KBM-7 (cell line): ENCODE results near the gene OTOS.

Source experiments
- DNase-seq: peaks from one replicate; pipeline ENCODE4 v3.0.0-alpha.2; 2015
- in situ Hi-C: fragments of 300-500 bp; cut with MboI; formaldehyde crosslinking; loops from 2 replicates; pipeline ENCODE4 v1.14.3; 2020; ENCODE audit warnings: low sequenced_read_pairs, low pct_unique_long_range_greater_than_20kb, mixed read lengths

Gene OTOS

DNA sequence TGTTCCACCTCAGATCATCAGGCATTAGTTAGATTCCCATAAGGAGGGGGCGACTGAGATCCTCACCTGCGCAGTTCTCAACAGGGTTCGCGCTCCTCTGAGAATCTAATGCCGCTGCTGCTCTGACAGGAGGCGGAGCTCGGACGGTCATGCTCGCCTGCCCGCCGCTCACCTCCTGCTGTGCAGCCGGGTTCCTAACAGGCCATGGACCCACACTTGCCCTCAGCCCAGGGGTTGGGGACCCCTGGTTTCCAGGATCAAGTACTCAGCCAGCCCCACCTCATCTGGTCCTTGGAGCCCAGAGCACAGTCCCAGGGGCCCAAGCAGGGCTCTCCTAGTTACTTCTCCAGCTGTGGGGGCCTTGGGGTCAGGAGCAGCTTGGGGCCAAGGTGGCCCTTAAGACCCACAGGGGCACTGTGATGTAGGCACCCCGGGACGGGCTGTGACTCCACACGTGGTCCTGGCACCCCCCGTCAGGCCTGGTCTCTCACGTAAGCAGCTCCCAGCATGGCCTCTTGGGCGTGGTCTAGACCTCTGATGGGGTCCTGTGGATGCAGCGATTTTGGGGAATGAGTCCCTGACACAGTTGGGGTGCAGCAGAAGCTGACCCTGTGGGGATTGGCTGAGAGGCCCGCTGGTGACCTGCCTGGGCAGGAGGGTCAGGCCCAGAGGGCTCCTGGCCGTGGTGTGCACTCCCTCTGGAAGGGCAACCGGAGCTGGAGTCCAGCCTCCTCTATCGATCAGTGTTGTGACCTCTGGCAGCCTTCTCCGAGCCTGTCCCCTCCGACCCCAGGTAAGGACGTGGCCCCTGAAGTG is 28.3 kb upstream of the OTOS start:
- DNase-seq = no peak
- in situ Hi-C loops = no loop called here

DNA sequence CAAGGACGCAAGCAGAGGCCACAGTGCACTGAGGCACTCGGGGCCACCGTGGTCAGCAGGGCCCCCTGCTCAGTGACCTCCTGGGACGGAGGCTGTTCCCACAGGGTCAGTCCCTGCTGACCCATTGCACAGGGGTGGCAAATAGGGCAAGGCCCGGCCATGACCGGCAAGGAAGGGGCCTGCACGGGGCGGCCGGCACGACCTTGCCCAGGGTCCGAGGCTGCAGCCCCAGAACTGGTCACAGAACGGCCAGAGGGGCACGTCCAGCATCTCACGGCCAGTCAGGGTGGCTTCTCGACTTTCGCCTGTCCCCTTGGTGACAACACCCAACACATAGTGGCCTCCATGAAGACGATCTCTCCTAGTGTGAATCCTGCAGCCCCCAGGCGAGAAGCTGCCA is 27.6 kb upstream of the OTOS start:
- no peak for DNase-seq
- in situ Hi-C loops = no loop called here

DNA sequence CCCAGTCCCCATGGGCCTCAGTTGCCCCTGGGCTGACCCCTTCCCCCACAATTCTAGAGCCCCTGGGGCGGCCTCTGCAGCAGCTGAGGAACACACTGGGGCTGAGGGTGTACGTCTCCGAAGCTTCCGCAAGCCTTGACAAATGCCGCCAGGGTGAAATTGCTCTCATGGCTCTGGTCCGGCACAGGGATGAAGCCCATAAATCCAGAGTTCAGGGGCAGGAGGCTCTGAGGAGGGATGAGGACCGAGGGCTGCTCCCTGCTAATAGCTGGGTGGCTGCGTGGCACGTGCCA is 27.1 kb upstream of the OTOS start:
- no peak for DNase-seq
- in situ Hi-C loops = no loop called here

DNA sequence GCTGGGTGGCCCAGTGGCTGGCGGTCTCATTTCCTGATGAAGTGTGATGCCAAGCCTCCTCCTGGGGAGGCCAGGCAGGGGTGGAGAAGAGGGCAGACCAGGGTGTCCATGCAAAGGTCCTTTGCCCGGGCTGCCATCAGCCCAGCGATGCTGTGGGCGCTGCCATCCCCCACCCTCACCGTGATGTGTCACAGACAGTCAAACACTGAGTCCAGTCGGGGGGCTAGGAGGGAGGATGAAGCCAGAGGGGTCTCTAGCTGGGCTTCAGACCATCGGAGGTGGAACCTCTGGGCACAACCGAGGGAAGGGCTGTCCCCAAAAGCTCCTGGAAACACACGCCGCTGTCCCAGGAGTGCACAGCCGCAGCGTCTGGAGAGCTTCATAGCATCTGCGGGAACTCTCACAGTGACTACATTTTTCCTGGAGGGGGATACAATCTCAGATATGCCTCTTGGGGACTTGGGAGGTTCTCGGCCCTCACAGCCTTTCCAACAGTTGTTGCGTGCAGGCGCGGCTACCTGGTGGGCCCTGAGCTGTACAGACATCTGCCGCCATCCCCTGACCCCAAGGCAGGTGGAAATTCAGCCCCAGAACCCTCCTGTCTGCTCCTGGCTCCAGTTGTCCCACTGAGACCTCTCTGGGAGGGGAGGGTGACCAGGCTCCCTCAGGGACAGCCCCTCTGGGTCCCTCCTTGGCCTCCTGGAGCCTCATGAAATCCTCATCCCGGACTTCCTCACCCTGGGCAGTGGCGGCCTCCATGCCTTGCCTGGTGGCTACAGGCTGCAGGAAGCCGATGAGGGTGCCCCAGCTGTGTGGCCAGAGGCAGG is 26.5 kb upstream of the OTOS start:
- in situ Hi-C loops = no loop called here

DNA sequence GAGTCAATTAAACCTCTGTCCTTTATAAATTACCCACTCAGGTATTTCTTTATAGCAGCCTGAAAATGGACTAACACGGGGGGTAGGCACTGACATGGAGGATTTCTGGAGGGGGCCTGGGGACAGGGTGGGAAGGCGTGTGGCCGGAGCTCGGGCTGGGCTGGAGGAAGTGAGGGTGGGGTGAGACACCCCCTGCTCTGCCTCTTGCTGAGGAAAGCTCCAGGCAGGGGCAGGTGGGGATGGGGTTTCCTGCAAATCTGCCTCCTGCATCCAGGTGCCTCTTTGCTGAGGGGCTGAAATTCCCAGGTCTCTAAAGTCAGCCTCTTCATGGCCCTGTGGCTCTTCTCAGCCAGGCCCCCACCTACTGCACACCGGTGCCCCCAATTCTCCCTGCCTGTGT is 25.7 kb upstream of the OTOS start:
- DNase-seq = no peak
- in situ Hi-C loops = no loop called here

More for the DNA sequence above, 26.5 kb upstream of the OTOS start:
- no peak for DNase-seq

DNA sequence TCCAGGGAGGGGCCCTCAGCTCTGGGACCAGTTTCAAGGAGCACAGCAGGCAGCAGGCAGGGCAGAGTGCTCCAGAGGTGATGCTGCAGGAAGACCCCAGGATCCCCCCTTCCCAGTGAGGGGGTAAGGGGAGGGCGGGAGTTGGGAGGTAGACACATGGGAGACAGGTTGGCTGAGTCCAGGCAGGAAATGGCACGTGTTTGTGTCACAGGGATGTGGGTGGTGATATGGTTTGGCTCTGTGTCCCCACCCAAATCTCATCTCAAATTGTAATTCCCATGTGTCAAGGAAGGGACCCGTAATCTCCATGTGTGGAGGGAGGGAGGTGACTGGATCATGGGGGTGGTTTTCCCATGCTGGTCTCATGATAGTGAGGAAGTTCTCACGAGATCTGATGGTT is 25.2 kb upstream of the OTOS start:
- in situ Hi-C loops = no loop called here
- DNase-seq = no peak

DNA sequence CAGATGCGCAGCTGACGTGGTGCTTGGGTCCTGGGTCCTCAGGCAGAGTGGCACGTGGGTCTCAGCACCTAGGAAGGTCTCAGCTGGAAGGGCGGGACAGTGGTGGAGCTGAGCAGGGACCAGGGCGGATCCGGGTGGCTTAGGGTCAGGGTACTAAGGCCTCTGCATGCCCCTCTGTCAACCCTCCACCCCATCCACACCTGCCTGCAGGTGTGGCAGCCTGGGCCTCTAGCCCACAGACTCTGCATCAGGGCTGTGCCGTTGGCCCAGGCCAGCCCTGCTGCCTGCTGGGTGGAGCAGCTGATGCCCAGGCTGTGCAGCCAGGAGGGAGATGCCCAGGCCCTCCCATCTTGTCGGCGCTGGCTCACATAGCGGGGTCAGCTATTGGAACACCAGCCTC is 24.6 kb upstream of the OTOS start:
- in situ Hi-C loops = no loop called here
- DNase-seq = no peak

DNA sequence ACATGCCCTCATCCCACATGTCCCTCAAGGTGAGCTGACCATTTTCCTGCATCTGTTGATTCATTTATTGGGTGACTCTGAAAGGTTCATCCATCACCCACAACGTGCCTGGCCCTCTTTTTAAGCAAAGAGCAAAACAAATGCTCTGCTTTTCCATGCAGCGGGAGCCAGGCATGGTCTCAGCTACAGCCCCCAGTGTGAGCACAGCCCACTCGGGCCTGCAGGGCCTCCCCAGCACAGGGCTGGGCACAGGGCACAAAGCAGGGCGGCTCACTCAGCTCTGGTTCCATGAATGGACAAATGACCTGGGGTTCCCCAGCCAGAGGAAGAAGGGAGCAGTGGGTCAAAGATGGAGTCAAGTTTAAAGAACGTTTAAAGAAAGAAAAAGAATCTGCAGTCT is 24.1 kb upstream of the OTOS start:
- in situ Hi-C loops = no loop called here
- DNase-seq = no peak

DNA sequence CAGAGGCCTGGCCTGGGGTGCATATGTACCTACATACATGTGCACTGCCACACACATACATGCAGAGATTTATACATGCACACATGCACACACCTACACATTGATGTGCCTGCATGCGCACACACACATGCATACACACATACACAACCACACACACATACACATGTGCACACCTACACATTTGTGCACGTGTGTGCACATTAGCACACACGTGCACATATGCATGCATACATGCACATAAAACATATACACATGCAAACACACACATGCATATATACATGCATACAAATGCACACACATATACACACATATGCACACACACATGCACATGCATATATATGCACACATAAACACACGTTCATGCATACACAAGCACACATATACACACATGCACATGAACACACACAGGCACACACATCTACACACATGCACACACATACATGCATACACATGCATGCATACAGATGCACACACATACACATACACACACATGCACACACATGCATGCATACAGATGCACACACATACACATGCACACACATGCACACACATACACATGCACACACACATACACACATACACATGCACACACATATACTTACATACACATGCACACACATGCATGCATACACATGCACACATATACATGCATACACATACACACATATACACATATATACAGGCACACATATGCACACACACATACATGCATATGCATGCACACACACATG is 23.6 kb upstream of the OTOS start:
- no peak for DNase-seq
- in situ Hi-C loops = no loop called here

DNA sequence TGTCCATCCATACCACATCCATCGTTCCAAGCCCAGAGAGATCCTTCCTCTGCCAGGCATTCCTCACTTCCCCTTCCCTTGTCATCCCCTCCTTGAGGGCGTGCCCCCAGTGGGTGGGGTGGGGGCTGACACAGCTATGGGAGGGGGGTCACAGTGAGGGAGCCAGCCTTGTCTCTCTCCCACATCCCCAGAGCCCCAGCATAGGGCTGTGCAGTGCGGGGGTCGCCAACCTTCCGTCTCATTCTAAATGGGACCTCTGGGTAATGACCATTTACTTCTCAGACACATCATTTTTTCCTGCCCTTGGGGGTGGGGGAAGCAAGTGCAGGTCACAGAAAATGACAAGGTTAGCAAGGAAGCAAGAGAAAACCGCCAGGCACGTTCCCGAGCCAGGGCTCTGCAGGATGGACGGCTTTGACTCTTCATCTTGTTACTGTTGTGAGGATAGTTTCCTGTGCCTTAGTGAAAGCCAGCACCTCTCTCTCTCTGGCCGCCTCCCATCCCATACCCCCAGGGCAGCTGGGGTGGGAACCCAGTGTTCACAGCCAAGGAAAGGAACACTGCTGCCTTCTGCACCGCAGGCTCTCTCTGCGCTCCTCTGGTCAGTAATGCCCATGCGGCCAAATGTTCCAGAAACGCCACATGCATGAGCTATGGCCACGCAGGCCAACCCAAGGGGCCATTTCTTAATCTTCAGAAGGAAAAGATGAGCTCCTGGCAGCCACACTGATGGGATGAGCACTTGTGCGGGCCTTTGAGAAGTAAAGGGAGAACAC is 22.7 kb upstream of the OTOS start:
- in situ Hi-C loops = no loop called here
- DNase-seq = no peak

DNA sequence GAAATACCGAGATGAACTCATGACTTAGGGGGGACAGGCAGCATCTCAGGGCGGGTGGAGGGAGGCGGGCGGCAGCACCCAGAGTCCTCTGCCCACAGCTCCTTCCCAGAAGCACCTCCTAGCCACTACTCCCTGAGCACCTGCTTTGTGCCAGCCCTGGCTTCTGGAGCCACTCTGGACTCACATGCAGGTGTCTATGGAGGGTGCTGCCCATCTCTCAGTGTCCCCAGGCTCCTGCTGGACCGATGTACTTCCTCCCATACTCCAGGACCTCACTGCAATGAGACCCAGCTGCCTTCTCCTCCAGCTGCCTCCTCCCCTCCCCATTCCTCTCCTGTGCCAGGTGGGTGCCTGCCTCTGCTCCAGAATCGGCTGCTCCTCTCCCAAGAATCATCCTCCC is 22.1 kb upstream of the OTOS start:
- in situ Hi-C loops = no loop called here
- DNase-seq = no peak

DNA sequence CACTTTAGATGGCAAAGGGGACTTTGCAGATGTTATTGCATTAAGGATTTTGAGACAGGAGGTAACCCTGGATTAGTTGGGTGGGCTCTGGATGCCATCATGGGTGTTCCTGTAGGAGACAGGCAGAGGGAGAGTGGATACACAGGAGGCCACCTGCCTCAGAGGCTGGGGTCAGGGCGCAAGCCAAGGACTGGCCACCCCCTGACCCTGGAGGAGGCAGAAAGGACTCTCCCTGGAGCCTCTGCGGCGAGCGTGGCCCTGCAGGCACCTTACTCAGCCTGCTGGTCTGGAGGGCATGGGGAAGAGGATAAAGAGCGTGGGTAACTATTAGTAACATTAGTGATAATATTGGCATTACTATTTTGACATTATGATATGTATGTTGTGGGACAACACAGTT is 21.6 kb upstream of the OTOS start:
- no peak for DNase-seq
- in situ Hi-C loops = no loop called here

DNA sequence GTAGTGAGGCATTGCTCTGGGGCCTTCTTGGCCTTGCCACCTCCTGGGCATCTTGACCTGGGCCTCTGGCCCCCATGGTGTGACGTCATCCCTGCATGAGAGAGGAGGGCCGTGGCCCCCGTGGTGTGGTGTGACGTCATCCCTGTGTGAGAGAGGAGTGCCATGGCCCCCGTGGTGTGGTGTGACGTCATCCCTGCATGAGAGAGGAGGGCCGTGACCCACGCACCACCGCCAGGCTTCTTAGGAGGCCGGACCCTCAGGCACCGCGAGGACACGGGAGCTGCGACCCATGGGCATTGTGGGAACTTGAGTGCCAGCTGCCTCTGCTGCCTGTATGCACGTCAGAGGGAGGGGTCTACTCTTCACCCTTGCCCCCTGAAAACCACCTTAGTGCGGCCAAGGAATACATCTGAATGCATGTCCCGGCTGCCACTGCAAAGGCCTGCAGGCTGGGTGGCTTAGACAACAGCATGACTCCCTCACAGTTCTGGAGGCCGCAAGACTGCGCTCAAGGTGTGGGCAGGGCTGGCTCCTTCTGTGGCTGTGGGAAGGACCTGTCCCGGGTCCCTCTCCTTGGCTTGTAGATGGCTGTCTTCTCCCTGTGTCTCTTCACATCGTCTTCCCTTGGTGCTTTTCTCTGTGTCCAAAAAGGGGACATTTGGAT is 20.8 kb upstream of the OTOS start:
- no peak for DNase-seq
- in situ Hi-C loops = no loop called here

DNA sequence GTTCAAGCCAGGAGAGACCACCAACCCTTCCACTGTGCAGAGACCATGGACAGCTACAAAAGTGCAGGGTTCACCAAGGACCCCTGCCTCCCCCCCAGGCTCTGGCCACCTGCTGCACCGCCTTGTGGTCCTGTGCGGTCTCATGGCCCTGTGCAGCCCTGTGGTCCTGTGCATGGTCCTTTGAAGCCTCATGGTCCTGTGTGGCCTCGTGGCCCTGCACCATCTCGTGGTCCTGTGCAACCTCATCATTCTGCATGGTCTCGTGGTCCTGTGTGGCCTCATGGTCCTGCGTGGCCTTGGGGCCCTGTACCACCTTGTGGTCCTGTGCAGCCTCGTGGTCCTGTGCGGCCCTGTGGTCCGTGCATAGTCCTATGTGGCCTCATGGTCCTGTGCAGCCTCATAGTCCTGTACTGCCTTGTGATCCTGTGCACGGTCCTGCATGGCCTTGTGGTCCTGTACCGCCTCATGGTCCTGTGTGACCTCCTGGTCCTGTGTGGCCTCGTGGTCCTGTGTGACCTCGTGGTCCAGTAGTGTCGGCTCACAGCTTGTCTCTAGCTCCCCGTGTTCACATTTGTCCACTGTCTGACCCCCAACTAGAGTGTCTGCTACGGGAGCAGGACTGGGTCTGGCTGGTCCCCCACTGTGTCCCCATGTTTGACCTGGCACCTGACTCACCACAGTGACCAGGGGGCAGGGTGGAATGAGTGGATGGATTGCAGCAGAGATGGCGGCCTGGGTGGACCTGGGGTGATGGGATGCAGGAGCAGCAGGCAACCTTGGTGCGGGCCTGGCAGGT is 20.0 kb upstream of the OTOS start:
- in situ Hi-C loops = no loop called here

DNA sequence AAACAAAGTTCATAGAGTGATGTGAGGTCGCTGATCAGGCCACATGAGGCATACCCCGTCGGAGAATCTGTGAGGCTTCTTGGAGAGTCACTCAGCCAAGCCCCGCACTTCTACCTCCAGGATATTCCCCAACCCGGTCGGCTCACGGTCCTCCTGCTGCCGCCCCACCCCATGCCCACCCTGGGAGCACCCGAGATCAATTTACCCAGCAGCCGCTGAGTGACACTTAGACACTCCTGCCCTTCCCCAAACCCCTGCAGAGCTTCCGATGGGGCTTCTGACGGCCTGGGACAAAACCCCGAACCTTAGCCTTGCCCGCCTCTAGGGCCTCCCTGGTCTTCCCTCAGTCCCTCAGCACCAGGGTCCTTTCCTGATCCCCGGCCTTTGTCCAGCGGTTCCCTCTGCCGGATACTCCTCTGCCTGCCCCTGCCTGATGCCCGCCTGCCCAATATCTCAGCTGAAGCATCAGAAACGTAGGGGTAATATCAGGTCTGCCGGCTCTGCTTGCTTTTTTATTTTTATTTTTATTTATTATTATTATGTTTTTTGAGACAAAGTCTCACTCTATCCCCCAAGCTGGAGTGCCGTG is 18.9 kb upstream of the OTOS start:
- in situ Hi-C loops = no loop called here
- no peak for DNase-seq

More for the DNA sequence above, 20.0 kb upstream of the OTOS start:
- DNase-seq = no peak

DNA sequence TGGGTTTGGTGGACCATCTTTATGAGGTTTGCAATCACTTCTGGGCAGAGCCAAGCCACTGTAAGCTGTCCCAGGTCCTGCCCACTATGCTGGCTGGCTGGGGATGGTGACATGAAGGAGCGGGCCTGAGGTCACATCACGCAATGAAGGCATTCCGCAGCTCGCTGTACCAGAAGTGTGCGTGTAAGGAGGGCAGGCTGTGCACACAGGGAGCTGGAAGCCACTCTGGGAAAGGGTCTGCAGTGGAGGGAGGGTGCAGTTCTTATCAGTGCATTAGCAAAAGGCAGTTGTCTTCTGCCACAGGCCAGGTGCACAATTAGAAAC is 16.7 kb upstream of the OTOS start:
- in situ Hi-C loops = no loop called here
- no peak for DNase-seq

DNA sequence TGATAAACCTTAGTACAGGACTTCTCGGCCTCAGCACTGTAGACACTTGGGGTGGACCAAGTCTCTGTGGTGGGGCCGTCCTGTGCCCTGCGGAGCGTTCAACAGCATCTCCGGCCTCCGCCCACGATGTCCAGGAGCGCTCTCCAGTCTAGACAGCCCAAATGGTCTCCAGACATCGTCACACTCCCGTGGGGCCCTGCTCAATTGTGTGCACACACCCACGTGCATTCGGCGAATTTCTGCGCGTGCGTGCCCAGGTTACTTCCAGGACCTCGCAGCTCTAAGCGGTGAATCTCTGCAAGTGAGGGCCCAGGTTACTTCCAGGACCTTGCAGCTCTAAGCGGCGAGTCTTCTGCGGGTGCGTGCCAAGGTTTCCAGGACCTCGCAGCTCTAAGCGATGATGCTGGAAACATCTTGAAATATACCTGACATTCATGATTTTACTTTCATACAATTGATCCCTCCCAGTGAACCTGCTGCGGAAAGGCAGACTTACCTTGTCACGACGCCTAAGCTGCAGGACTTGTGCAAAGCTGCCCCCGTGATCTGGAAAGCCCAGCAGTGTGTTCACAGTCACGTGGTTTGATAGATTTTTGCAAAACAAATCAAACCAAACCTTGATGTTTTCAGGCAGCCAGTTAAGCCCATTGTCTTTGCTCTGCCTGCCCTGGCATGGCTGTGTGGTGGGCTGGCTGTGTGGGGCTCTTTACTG is 16.1 kb upstream of the OTOS start:
- in situ Hi-C loops = no loop called here
- DNase-seq = no peak
